ENCODE measurements around the gene STXBP4.

DNA sequence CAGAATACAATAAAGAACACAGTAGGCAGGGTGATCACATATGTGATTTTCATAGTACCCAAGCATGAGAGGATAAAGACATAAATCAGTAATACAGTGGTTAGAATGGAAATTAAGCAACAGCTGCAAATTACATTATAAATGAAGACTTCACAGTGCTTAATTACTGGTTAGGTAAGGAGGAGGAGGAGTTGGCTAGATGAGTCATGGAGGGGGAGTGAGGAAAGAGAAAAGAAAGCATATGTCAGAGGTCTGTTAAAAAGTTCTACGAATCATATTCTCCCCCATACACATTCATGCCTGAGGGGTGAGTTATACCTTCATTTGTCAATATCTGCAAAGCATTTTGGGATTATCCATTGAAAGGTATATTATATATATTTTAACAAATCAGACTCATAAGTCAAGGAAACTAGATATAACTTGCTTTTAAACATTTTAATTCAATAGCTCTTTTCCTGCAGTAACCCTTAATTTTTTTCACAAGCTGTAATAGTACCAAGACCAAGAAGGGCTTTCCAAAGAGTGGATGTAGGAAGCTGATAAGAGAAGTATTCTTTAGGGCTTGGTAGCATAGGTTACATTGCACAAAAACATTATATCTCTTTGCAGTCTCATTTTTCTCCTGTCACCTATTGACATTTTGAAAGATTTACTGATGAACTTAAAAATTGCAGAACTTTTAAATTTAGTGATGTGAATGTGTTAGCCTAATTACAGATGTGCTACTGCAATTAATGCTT is 99.3 kb downstream of the STXBP4 start:
- TF ChIP-seq, protein P1, sequence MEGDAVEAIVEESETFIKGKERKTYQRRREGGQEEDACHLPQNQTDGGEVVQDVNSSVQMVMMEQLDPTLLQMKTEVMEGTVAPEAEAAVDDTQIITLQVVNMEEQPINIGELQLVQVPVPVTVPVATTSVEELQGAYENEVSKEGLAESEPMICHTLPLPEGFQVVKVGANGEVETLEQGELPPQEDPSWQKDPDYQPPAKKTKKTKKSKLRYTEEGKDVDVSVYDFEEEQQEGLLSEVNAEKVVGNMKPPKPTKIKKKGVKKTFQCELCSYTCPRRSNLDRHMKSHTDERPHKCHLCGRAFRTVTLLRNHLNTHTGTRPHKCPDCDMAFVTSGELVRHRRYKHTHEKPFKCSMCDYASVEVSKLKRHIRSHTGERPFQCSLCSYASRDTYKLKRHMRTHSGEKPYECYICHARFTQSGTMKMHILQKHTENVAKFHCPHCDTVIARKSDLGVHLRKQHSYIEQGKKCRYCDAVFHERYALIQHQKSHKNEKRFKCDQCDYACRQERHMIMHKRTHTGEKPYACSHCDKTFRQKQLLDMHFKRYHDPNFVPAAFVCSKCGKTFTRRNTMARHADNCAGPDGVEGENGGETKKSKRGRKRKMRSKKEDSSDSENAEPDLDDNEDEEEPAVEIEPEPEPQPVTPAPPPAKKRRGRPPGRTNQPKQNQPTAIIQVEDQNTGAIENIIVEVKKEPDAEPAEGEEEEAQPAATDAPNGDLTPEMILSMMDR (IDR thresholded peaks at IDR 0.05): no peak
- no peak for TF ChIP-seq POLR2A (IDR thresholded peaks at IDR 0.05)
